Kidney epithelial cell (primary cell): ENCODE data around the gene PPP2R3C. TPM values are rescaled to one million over a fixed set of nuclear protein-coding genes. Genes with fewer than 3 reads are reported as not detected.
"Not testable (repeated sequence)": the region's sequence is repeated elsewhere in the genome, so short reads cannot be mapped to it uniquely, and the experiment has no call there.

Source experiments
- DNase-seq: peaks from one replicate; pipeline ENCODE4 v3.0.0-alpha.2; 2010; ENCODE audit warnings: low read depth
- H3K27me3 ChIP-seq: 2 replicates; pipeline ENCODE4 v1.6.0; 2011; ENCODE audit warnings: low read length; ENCODE audit not compliant: control insufficient read depth, insufficient read depth
- H3K36me3 ChIP-seq: 2 replicates; pipeline ENCODE4 v1.5.1; 2011; ENCODE audit warnings: low read length; ENCODE audit not compliant: control insufficient read depth, insufficient read depth
- H3K4me3 ChIP-seq: 2 replicates; pipeline ENCODE4 v1.5.1; 2011; ENCODE audit warnings: low read depth, mild to moderate bottlenecking, control low read depth, low read length
- CTCF ChIP-seq: IDR thresholded peaks from 2 replicates; pipeline ENCODE4 v1.5.1; 2011; ENCODE audit warnings: mild to moderate bottlenecking, moderate library complexity, low read length, control low read depth, inconsistent platforms; ENCODE audit not compliant: insufficient read depth, poor library complexity, severe bottlenecking
- total RNA-seq: library from RNA; depleted of rRNA; stranded (reverse); fragments of >200 nt; gene quantifications from 2 replicates; pipeline ENCODE4 v1.2.3, GENCODE V29; 2015

The PPP2R3C gene
- total RNA-seq, 1 donor from 2014 or later, result 39.4 TPM

- H3K27me3 ChIP-seq, result no peaks in the 10 kb centered on the region
- no peak for DNase-seq
- no peaks in the 10 kb centered on the region for H3K36me3 ChIP-seq
- no peak overlapping the region for H3K4me3 ChIP-seq
- no peak for TF ChIP-seq CTCF
Observed at GRCh38 chr14:35043046-35043445, 78.7 kb downstream of the PPP2R3C start.

- no peak for TF ChIP-seq CTCF
- no peak for DNase-seq
- Histone ChIP-seq H3K27me3 (no peaks in the 10 kb centered on the region), H3K4me3 (no peak overlapping the region), H3K36me3 (no peaks in the 10 kb centered on the region)
Observed at GRCh38 chr14:35042632-35043031, 79.2 kb downstream of the PPP2R3C start.

- not testable (repeated sequence) for H3K36me3 ChIP-seq
Observed at GRCh38 chr14:35038312-35038711, 83.5 kb downstream of the PPP2R3C start.

More at GRCh38 chr14:35038312-35038711, 83.5 kb downstream of the PPP2R3C start:
- DNase-seq, H3K4me3 ChIP-seq, H3K27me3 ChIP-seq: not testable (repeated sequence)

Other genes with a start within 250 kb of the PPP2R3C start
- gene BAZ1A, start 246.6 kb downstream of the PPP2R3C start, total RNA-seq, result 36.1 and 44.2 TPM in 2 replicates
- gene SRP54, start 139.0 kb downstream of the PPP2R3C start, total RNA-seq, result 58.5 and 66.3 TPM in 2 replicates
- gene FAM177A1, start 75.7 kb downstream of the PPP2R3C start, total RNA-seq, result 50.5 TPM in 2 replicates
- gene PRORP, start 562 bp upstream of the PPP2R3C start, total RNA-seq, result 40.0 and 46.8 TPM in 2 replicates
- 181 and 214 TPM in 2 replicates for gene PSMA6, start 170.4 kb upstream of the PPP2R3C start, total RNA-seq